ENCODE measurements around the gene OR2C3. TPM values are rescaled to one million over a fixed set of nuclear protein-coding genes. Genes with fewer than 3 reads are reported as not detected.

Gene OR2C3
- total and polyA plus RNA-seq, 2 experiments from 2014 or later: not detected

GRCh38 chr1:247491328-247491727 is 44.9 kb downstream of the OR2C3 start (continued):
- TF ChIP-seq, protein P1, sequence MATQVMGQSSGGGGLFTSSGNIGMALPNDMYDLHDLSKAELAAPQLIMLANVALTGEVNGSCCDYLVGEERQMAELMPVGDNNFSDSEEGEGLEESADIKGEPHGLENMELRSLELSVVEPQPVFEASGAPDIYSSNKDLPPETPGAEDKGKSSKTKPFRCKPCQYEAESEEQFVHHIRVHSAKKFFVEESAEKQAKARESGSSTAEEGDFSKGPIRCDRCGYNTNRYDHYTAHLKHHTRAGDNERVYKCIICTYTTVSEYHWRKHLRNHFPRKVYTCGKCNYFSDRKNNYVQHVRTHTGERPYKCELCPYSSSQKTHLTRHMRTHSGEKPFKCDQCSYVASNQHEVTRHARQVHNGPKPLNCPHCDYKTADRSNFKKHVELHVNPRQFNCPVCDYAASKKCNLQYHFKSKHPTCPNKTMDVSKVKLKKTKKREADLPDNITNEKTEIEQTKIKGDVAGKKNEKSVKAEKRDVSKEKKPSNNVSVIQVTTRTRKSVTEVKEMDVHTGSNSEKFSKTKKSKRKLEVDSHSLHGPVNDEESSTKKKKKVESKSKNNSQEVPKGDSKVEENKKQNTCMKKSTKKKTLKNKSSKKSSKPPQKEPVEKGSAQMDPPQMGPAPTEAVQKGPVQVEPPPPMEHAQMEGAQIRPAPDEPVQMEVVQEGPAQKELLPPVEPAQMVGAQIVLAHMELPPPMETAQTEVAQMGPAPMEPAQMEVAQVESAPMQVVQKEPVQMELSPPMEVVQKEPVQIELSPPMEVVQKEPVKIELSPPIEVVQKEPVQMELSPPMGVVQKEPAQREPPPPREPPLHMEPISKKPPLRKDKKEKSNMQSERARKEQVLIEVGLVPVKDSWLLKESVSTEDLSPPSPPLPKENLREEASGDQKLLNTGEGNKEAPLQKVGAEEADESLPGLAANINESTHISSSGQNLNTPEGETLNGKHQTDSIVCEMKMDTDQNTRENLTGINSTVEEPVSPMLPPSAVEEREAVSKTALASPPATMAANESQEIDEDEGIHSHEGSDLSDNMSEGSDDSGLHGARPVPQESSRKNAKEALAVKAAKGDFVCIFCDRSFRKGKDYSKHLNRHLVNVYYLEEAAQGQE (IDR thresholded peaks at IDR 0.05; ENCODE audit: unreplicated experiment): no peak

- no peaks in the 10 kb centered on the region for H3F3A ChIP-seq (replicated peaks; ENCODE audit: low read depth)
- Mint-ChIP-seq H3K4me1 (peaks cover 7% of the 10 kb centered on the region), H3K36me3 (ENCODE audit: low read depth) (no peaks in the 10 kb centered on the region), H3K27ac (no peak overlapping the region), H3K4me3 (no peak overlapping the region), H3K27me3 (ENCODE audit: insufficient read depth, low read depth, poor library complexity) (no peaks in the 10 kb centered on the region), H3K9me3 (no peaks in the 10 kb centered on the region)
- H3K79me2 ChIP-seq (replicated peaks; ENCODE audit: insufficient read depth): no peaks in the 10 kb centered on the region
- ATAC-seq: peak; percentile 98
- no peak overlapping the region for H3K4me2 ChIP-seq
- no peaks in the 10 kb centered on the region for H3K27me3 ChIP-seq (ENCODE audit: insufficient read depth)
- no peak for TF ChIP-seq EZH2phosphoT487 (IDR thresholded peaks at IDR 0.05; ENCODE audit: unreplicated experiment)
- TF ChIP-seq, protein P2, sequence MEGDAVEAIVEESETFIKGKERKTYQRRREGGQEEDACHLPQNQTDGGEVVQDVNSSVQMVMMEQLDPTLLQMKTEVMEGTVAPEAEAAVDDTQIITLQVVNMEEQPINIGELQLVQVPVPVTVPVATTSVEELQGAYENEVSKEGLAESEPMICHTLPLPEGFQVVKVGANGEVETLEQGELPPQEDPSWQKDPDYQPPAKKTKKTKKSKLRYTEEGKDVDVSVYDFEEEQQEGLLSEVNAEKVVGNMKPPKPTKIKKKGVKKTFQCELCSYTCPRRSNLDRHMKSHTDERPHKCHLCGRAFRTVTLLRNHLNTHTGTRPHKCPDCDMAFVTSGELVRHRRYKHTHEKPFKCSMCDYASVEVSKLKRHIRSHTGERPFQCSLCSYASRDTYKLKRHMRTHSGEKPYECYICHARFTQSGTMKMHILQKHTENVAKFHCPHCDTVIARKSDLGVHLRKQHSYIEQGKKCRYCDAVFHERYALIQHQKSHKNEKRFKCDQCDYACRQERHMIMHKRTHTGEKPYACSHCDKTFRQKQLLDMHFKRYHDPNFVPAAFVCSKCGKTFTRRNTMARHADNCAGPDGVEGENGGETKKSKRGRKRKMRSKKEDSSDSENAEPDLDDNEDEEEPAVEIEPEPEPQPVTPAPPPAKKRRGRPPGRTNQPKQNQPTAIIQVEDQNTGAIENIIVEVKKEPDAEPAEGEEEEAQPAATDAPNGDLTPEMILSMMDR (conservative IDR thresholded peaks at IDR 0.05; ENCODE audit: low read depth in 2 of 2): peak; percentile 89 to 91
- TF ChIP-seq CREB1 (CRISPR knock-in tag; IDR thresholded peaks at IDR 0.05; ENCODE audit: low read depth): no peak
- peak; percentile 72 for DNase-seq (ENCODE audit: low spot score)
- no peak overlapping the region for H3K27ac ChIP-seq (ENCODE audit: low read depth)
- H3K4me3 ChIP-seq: no peak overlapping the region
- H3K4me1 ChIP-seq (ENCODE audit: insufficient read depth): no peaks in the 10 kb centered on the region
- H3K9me2 ChIP-seq (ENCODE audit: insufficient read depth): no peaks in the 10 kb centered on the region; the same call in 1 of the 2 replicates
- no peak overlapping the region for H2AFZ ChIP-seq
- H4K20me1 ChIP-seq (replicated peaks; ENCODE audit: insufficient read depth): no peaks in the 10 kb centered on the region
- H3K36me3 ChIP-seq (ENCODE audit: insufficient read depth): no peaks in the 10 kb centered on the region
Measured at GRCh38 chr1:247487057-247487456, 49.2 kb downstream of the OR2C3 start.

- no peaks in the 10 kb centered on the region for H3K9me2 ChIP-seq (ENCODE audit: insufficient read depth)
- no peaks in the 10 kb centered on the region for H3K27me3 ChIP-seq (ENCODE audit: insufficient read depth)
- H3K27ac ChIP-seq (ENCODE audit: low read depth): no peak overlapping the region
- H3K4me3 Mint-ChIP-seq: no peak overlapping the region
- no peak overlapping the region for H3K27ac Mint-ChIP-seq
- no peak overlapping the region for H3K4me3 ChIP-seq
- no peak for ATAC-seq
- H2AFZ ChIP-seq: no peak overlapping the region
- no peaks in the 10 kb centered on the region for H3F3A ChIP-seq (replicated peaks; ENCODE audit: low read depth)
- no peaks in the 10 kb centered on the region; the same call in 2 of the 3 replicates for H3K9me3 Mint-ChIP-seq
- H3K4me1 Mint-ChIP-seq: no peaks in the 10 kb centered on the region; the same call in 2 of the 3 replicates
- H3K36me3 ChIP-seq (ENCODE audit: insufficient read depth): no peaks in the 10 kb centered on the region
- no peaks in the 10 kb centered on the region for H3K27me3 Mint-ChIP-seq (ENCODE audit: insufficient read depth, low read depth, poor library complexity)
- no peaks in the 10 kb centered on the region for H3K4me1 ChIP-seq (ENCODE audit: insufficient read depth)
- DNase-seq (ENCODE audit: low spot score): no peak
- no peaks in the 10 kb centered on the region for H3K36me3 Mint-ChIP-seq (ENCODE audit: low read depth)
- no peaks in the 10 kb centered on the region for H4K20me1 ChIP-seq (replicated peaks; ENCODE audit: insufficient read depth)
- no peak overlapping the region for H3K4me2 ChIP-seq
- no peaks in the 10 kb centered on the region for H3K79me2 ChIP-seq (replicated peaks; ENCODE audit: insufficient read depth)
- no peak for TF ChIP-seq ZNF114 (CRISPR knock-in tag; IDR thresholded peaks at IDR 0.05)
- TF ChIP-seq, protein P2 (conservative IDR thresholded peaks at IDR 0.05; ENCODE audit: low read depth in 2 of 2): no peak
- TF ChIP-seq CREB1 (CRISPR knock-in tag; IDR thresholded peaks at IDR 0.05; ENCODE audit: low read depth): no peak
- TF ChIP-seq, protein P1 (IDR thresholded peaks at IDR 0.05; ENCODE audit: unreplicated experiment): no peak
- TF ChIP-seq ZNF331 (CRISPR knock-in tag; IDR thresholded peaks at IDR 0.05; ENCODE audit: low read depth): no peak
- no peak for TF ChIP-seq STAT1 (IDR thresholded peaks at IDR 0.05; ENCODE audit: unreplicated experiment)
- TF ChIP-seq POLR2AphosphoS5 (IDR thresholded peaks at IDR 0.05; ENCODE audit: low read depth): no peak
- TF ChIP-seq JUNB (IDR thresholded peaks at IDR 0.05; ENCODE audit: unreplicated experiment): no peak
- TF ChIP-seq NANOG (IDR thresholded peaks at IDR 0.05; ENCODE audit: borderline replicate concordance): no peak
Measured at GRCh38 chr1:247482747-247483146, 53.5 kb downstream of the OR2C3 start.

All from GM23338 (cell line).